ENCODE measurements around the gene CPS1.

Gene CPS1

GRCh38 chr2:210556329-210556980, at the start of gene CPS1:
Gene CPS1 (plus strand): TSS chr2:210556599. CDS start chr2:210556734, 135 bp downstream.
- no peak for DNase-seq
- H3K4me1 Mint-ChIP-seq (ENCODE audit: low read depth): no peaks in the 10 kb centered on the region
- peaks cover 5% of the 10 kb centered on the region for H3K27me3 Mint-ChIP-seq
- H3K36me3 Mint-ChIP-seq (ENCODE audit: low read depth): no peaks in the 10 kb centered on the region
- H3K9me3 Mint-ChIP-seq: no peaks in the 10 kb centered on the region
- H3K4me3 Mint-ChIP-seq: no peak within 1 kb of the TSS
- no peak within 1 kb of the TSS for H3K27ac Mint-ChIP-seq

DNA sequence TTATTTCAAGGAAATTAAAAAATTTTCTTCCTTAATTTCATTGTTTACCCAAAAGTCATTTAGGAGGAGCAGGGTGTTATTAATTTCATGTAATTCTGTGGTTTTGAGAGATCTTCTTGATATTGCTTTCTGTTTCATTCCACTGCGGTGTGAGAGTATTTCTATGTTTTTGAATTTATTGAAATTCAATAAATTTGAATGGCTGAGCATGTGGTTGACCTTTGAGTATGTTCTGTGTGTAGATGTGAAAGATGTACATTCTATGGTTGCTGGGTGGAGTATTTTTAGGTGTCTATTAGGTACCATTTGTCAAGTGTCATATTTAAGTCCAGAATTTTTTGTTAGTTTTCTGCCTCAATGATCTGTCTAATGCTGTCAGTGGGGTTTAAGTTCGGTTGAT, 40.5 kb upstream of the CPS1 start:
- no peaks in the 10 kb centered on the region for H3K36me3 Mint-ChIP-seq (ENCODE audit: low read depth)
- H3K4me1 Mint-ChIP-seq (ENCODE audit: low read depth): no peaks in the 10 kb centered on the region
- no peak for DNase-seq
- peaks cover 22% of the 10 kb centered on the region for H3K27me3 Mint-ChIP-seq
- H3K9me3 Mint-ChIP-seq: peaks cover 22% of the 10 kb centered on the region
- no peak overlapping the region for H3K27ac Mint-ChIP-seq
- no peak overlapping the region for H3K4me3 Mint-ChIP-seq

GRCh38 chr2:210517264-210517663, 39.1 kb upstream of the CPS1 start:
- no peak for DNase-seq
- Mint-ChIP-seq H3K4me1 (ENCODE audit: low read depth) (no peaks in the 10 kb centered on the region), H3K27ac (no peak overlapping the region), H3K9me3 (peaks cover 21% of the 10 kb centered on the region), H3K27me3 (peaks cover 30% of the 10 kb centered on the region), H3K4me3 (no peak overlapping the region), H3K36me3 (ENCODE audit: low read depth) (no peaks in the 10 kb centered on the region)

- Mint-ChIP-seq H3K9me3 (peaks cover 13% of the 10 kb centered on the region), H3K4me3 (no peak overlapping the region), H3K36me3 (ENCODE audit: low read depth) (no peaks in the 10 kb centered on the region), H3K27ac (no peak overlapping the region), H3K27me3 (peaks cover 31% of the 10 kb centered on the region), H3K4me1 (ENCODE audit: low read depth) (no peaks in the 10 kb centered on the region)
- DNase-seq: no peak
Observed at GRCh38 chr2:210519594-210519993, 36.8 kb upstream of the CPS1 start.

GRCh38 chr2:210522399-210522798, 34.0 kb upstream of the CPS1 start:
- no peaks in the 10 kb centered on the region for H3K9me3 Mint-ChIP-seq
- H3K27ac Mint-ChIP-seq: no peak overlapping the region
- H3K36me3 Mint-ChIP-seq (ENCODE audit: low read depth): no peaks in the 10 kb centered on the region
- H3K4me3 Mint-ChIP-seq: no peak overlapping the region
- peaks cover 18% of the 10 kb centered on the region for H3K27me3 Mint-ChIP-seq
- no peak for DNase-seq
- no peaks in the 10 kb centered on the region for H3K4me1 Mint-ChIP-seq (ENCODE audit: low read depth)

DNA sequence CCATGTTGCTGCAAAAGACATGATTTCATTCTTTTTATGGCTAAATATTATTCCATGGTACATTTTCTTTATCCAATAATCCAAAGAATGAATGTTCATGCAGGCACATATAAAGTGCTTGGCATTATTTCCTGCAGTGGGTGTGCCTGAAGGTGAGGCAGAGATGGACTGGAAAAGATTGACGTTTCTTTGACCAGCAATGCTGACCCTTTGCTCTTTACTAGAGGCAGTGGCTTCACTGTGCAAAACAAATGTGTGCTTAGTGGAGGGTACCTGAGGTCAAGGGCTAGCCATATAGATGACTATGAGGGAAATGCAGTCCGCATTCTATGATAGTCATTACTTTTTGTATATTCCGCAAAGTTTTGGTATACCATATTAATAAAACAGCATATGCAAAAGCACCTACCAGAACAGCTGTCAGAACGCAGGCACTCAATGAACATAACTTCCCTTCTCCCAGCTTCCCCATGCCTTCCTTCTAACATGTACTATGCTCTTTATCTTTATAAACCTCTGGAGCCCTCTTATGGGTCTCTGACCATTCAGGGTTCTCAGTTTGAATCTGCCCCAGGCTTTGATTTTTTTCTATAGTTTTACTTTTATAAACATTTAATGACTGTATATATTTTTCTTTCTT, 32.6 kb upstream of the CPS1 start:
- peaks cover 18% of the 10 kb centered on the region for H3K27me3 Mint-ChIP-seq
- H3K9me3 Mint-ChIP-seq: no peaks in the 10 kb centered on the region
- DNase-seq: no peak
- H3K4me1 Mint-ChIP-seq (ENCODE audit: low read depth): no peaks in the 10 kb centered on the region
- no peak overlapping the region for H3K27ac Mint-ChIP-seq
- H3K36me3 Mint-ChIP-seq (ENCODE audit: low read depth): no peaks in the 10 kb centered on the region
- no peak overlapping the region for H3K4me3 Mint-ChIP-seq

GRCh38 chr2:210524533-210524932, 31.9 kb upstream of the CPS1 start:
- Mint-ChIP-seq H3K4me1 (ENCODE audit: low read depth) (no peaks in the 10 kb centered on the region), H3K27me3 (peaks cover 15% of the 10 kb centered on the region), H3K9me3 (no peaks in the 10 kb centered on the region), H3K4me3 (no peak overlapping the region), H3K36me3 (ENCODE audit: low read depth) (no peaks in the 10 kb centered on the region), H3K27ac (no peak overlapping the region)
- no peak for DNase-seq

DNA sequence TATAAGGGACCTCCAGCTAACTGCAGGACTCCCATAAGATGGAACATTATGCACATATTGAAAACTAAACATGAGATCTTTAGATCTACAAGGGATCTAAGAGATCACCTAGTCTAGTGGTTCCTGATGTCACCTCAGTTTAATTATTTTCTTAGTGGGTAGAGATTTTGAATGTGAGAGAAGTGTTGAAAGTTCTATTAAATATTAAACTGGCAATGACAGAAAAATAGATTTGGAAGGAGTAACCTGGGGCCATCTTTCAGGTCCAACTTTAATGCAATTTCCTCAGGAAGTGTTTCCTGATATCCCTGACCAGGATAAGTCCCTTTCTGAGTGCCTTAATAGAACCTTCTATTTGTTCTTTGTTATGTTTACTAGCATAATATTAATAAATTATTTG, 29.1 kb upstream of the CPS1 start:
- H3K36me3 Mint-ChIP-seq (ENCODE audit: low read depth): no peaks in the 10 kb centered on the region
- H3K9me3 Mint-ChIP-seq: no peaks in the 10 kb centered on the region
- peaks cover 6% of the 10 kb centered on the region for H3K27me3 Mint-ChIP-seq
- DNase-seq: no peak
- H3K4me1 Mint-ChIP-seq (ENCODE audit: low read depth): no peaks in the 10 kb centered on the region
- H3K27ac Mint-ChIP-seq: no peak overlapping the region
- no peak overlapping the region for H3K4me3 Mint-ChIP-seq

GRCh38 chr2:210528716-210529115, 27.7 kb upstream of the CPS1 start:
- no peak overlapping the region for H3K27ac Mint-ChIP-seq
- H3K9me3 Mint-ChIP-seq: no peaks in the 10 kb centered on the region
- no peaks in the 10 kb centered on the region for H3K36me3 Mint-ChIP-seq (ENCODE audit: low read depth)
- peaks cover 4% of the 10 kb centered on the region for H3K27me3 Mint-ChIP-seq
- DNase-seq: no peak
- H3K4me1 Mint-ChIP-seq (ENCODE audit: low read depth): no peaks in the 10 kb centered on the region
- H3K4me3 Mint-ChIP-seq: no peak overlapping the region

GRCh38 chr2:210531050-210531449, 25.3 kb upstream of the CPS1 start:
- no peaks in the 10 kb centered on the region for H3K4me1 Mint-ChIP-seq (ENCODE audit: low read depth)
- H3K36me3 Mint-ChIP-seq (ENCODE audit: low read depth): no peaks in the 10 kb centered on the region
- no peaks in the 10 kb centered on the region for H3K27me3 Mint-ChIP-seq
- no peak overlapping the region for H3K4me3 Mint-ChIP-seq
- DNase-seq: no peak
- no peak overlapping the region for H3K27ac Mint-ChIP-seq
- H3K9me3 Mint-ChIP-seq: no peaks in the 10 kb centered on the region

DNA sequence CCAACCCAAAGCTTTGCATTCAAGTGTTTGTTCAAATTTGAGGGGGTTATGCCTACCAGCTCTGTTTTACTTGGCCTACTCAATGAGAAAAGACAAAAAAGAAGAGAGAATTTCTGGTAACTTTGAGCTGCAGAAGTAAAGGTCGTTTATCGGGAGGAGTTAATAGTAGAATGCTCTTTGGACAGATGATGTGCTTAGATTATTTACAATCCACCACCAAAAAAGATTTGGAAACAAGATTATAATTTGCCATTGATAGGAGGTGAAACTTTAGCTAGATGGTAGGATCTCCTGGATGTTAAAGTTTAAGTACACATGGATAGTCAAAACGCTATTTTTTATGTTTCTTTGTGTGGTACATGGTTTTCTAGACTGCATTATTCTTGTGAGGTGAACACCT, 24.9 kb upstream of the CPS1 start:
- no peaks in the 10 kb centered on the region for H3K4me1 Mint-ChIP-seq (ENCODE audit: low read depth)
- H3K36me3 Mint-ChIP-seq (ENCODE audit: low read depth): no peaks in the 10 kb centered on the region
- no peak for DNase-seq
- H3K9me3 Mint-ChIP-seq: no peaks in the 10 kb centered on the region
- H3K4me3 Mint-ChIP-seq: no peak overlapping the region
- H3K27ac Mint-ChIP-seq: no peak overlapping the region
- no peaks in the 10 kb centered on the region for H3K27me3 Mint-ChIP-seq

- Mint-ChIP-seq H3K9me3 (no peaks in the 10 kb centered on the region), H3K4me1 (ENCODE audit: low read depth) (no peaks in the 10 kb centered on the region), H3K36me3 (ENCODE audit: low read depth) (no peaks in the 10 kb centered on the region), H3K4me3 (no peak overlapping the region), H3K27me3 (no peaks in the 10 kb centered on the region), H3K27ac (no peak overlapping the region)
- DNase-seq: no peak
Observed at GRCh38 chr2:210533389-210533788, 23.0 kb upstream of the CPS1 start.

DNA sequence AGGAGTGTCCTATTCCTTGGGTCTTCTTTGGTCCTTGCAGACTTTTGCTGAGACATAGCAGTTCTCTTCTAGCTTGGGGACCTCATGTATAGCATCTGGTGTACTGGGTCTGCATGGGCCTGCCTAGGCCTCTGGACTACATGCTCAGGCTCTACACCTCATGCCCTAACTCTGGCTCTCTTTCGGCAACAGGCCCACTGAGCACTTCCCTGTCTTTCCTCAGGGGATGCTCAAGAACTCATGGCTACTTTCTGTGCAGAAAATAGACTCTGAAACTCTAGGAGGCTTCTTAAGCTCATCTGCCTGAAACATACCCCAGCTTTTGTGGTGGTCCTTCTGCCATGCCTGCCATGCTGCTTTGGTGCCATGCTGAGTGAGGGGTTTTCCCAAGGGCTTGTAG, 21.5 kb upstream of the CPS1 start:
- no peaks in the 10 kb centered on the region for H3K9me3 Mint-ChIP-seq

GRCh38 chr2:210536973-210537650, 19.3 kb upstream of the CPS1 start:
- Mint-ChIP-seq H3K4me1 (ENCODE audit: low read depth) (no peaks in the 10 kb centered on the region), H3K9me3 (no peaks in the 10 kb centered on the region), H3K27ac (no peak overlapping the region), H3K4me3 (no peak overlapping the region), H3K36me3 (ENCODE audit: low read depth) (no peaks in the 10 kb centered on the region), H3K27me3 (peaks cover 4% of the 10 kb centered on the region)
- DNase-seq: no peak

More for the DNA sequence above, 21.5 kb upstream of the CPS1 start:
- no peaks in the 10 kb centered on the region for H3K36me3 Mint-ChIP-seq (ENCODE audit: low read depth)
- H3K4me3 Mint-ChIP-seq: no peak overlapping the region
- H3K4me1 Mint-ChIP-seq (ENCODE audit: low read depth): no peaks in the 10 kb centered on the region
- H3K27ac Mint-ChIP-seq: no peak overlapping the region
- no peak for DNase-seq
- H3K27me3 Mint-ChIP-seq: peaks cover under 1% of the 10 kb centered on the region

GRCh38 chr2:210539035-210539434, 17.4 kb upstream of the CPS1 start:
- H3K9me3 Mint-ChIP-seq: no peaks in the 10 kb centered on the region
- H3K27ac Mint-ChIP-seq: no peak overlapping the region
- H3K27me3 Mint-ChIP-seq: peaks cover 4% of the 10 kb centered on the region
- no peak overlapping the region for H3K4me3 Mint-ChIP-seq
- no peak for DNase-seq
- H3K4me1 Mint-ChIP-seq (ENCODE audit: low read depth): no peaks in the 10 kb centered on the region
- H3K36me3 Mint-ChIP-seq (ENCODE audit: low read depth): no peaks in the 10 kb centered on the region
